ENCODE measurements around the gene NUP133. TPM values are rescaled to one million over a fixed set of nuclear protein-coding genes. Genes with fewer than 3 reads are reported as not detected.

The NUP133 gene
- total RNA-seq, 1 experiment from 2014 or later: 67.8 TPM

DNA sequence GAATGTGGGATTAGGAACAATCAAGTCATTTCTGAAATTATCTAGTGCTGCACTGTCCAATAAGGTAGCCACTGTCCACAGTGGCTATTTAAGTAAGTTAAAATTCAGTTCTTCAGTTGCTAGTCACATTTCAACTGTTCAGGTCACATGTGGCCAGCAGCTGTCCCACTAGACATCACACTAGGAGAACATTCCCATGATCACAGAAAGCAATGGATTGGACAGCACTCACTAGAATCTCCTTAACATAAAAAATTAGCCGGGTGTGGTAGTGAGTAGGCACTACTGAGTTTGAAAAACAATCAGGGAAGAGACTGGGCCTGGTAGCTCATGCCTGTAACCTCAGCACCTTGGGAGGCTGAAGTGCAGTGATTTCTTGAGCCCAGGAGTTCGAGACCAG lies 33.6 kb downstream of the NUP133 start (continued):
- TF ChIP-seq SP1 (CRISPR knock-in tag; conservative IDR thresholded peaks at IDR 0.05) (no peak), TEAD1 (CRISPR knock-in tag; IDR thresholded peaks at IDR 0.05) (no peak), GRHL2 (CRISPR knock-in tag; IDR thresholded peaks at IDR 0.05; ENCODE audit: insufficient replicate concordance, severe bottlenecking) (no peak), ZNF416 (CRISPR knock-in tag; IDR thresholded peaks at IDR 0.05) (no peak)
- TF ChIP-seq, protein P1, sequence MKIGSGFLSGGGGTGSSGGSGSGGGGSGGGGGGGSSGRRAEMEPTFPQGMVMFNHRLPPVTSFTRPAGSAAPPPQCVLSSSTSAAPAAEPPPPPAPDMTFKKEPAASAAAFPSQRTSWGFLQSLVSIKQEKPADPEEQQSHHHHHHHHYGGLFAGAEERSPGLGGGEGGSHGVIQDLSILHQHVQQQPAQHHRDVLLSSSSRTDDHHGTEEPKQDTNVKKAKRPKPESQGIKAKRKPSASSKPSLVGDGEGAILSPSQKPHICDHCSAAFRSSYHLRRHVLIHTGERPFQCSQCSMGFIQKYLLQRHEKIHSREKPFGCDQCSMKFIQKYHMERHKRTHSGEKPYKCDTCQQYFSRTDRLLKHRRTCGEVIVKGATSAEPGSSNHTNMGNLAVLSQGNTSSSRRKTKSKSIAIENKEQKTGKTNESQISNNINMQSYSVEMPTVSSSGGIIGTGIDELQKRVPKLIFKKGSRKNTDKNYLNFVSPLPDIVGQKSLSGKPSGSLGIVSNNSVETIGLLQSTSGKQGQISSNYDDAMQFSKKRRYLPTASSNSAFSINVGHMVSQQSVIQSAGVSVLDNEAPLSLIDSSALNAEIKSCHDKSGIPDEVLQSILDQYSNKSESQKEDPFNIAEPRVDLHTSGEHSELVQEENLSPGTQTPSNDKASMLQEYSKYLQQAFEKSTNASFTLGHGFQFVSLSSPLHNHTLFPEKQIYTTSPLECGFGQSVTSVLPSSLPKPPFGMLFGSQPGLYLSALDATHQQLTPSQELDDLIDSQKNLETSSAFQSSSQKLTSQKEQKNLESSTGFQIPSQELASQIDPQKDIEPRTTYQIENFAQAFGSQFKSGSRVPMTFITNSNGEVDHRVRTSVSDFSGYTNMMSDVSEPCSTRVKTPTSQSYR (CRISPR knock-in tag; IDR thresholded peaks at IDR 0.05): no peak

DNA sequence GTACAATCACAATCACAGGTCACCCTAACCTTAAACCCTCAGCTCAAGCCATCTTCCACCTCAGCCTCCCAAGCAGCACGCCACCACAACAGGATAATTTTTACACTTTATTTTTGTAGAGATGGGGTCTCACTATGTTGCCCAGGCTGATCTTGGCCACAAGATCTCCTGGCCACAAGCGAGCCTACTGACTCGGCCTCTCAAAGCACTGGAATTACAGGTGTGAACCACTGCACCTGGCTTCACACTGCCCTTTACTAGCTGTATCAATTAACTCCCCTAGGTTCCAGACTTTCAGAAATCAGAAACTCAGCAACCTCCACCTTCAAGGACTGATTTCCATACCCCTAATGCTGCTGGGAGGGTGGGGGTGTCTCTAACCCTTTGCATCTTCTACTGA lies 37.0 kb downstream of the NUP133 start:
- DNase-seq (ENCODE audit: low spot score): no peak
- ATAC-seq: no peak
- H3K4me1 Mint-ChIP-seq: no peaks in the 10 kb centered on the region
- H3K9me3 Mint-ChIP-seq: no peaks in the 10 kb centered on the region
- H3K36me3 Mint-ChIP-seq: peaks cover 53% of the 10 kb centered on the region
- no peaks in the 10 kb centered on the region for H3K27me3 Mint-ChIP-seq (ENCODE audit: low read depth)
- H3K27ac Mint-ChIP-seq: no peak overlapping the region
- POLR2A ChIA-PET: no interaction called here
- TF ChIP-seq ZNF219 (CRISPR knock-in tag; IDR thresholded peaks at IDR 0.05; ENCODE audit: borderline replicate concordance) (no peak), PRRX2 (CRISPR knock-in tag; IDR thresholded peaks at IDR 0.05) (no peak), ZNF396 (CRISPR knock-in tag; IDR thresholded peaks at IDR 0.05; ENCODE audit: borderline replicate concordance) (no peak), GABPB1 (CRISPR knock-in tag; IDR thresholded peaks at IDR 0.05) (no peak)
- TF ChIP-seq, protein P2, sequence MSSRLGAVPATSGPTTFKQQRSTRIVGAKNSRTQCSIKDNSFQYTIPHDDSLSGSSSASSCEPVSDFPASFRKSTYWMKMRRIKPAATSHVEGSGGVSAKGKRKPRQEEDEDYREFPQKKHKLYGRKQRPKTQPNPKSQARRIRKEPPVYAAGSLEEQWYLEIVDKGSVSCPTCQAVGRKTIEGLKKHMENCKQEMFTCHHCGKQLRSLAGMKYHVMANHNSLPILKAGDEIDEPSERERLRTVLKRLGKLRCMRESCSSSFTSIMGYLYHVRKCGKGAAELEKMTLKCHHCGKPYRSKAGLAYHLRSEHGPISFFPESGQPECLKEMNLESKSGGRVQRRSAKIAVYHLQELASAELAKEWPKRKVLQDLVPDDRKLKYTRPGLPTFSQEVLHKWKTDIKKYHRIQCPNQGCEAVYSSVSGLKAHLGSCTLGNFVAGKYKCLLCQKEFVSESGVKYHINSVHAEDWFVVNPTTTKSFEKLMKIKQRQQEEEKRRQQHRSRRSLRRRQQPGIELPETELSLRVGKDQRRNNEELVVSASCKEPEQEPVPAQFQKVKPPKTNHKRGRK (CRISPR knock-in tag; IDR thresholded peaks at IDR 0.05; ENCODE audit: borderline replicate concordance): no peak
- H3K4me3 Mint-ChIP-seq: no peak overlapping the region
- CTCF ChIA-PET: interaction anchor here (1.5 kb wide), 1 partner anchor 11 kb away, joined by 3 read pairs; no protein-coding TSS in a partner anchor

DNA sequence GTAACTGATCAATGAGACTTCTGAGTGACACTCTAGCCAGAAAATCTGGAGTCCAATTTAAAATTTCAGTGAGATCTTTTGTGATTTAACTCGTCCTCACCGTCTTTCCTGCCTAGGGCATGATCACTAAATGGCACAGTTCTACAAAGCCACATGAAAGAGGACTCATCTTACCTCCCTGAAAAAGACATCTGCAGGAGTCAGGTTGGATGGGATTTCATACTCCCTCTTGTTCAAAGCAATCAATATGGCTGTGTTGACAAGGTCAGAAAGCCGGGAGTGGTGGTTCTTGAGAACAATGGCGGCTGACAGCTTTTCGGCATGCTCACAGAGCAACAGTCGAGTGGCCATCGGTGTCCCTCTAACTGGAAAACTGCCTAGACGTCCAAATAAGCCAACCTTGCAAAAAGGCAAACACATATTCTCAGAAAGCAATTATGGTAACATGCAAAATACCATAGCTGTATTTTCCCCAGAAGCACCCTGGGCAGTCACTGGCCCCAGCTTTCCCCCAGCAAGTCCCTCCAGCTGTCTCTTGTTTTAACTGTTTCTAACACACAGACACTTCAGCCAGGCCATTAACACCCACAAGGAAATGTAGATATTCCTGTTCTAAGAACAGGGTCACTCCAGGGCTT lies 37.6 kb downstream of the NUP133 start:
- Mint-ChIP-seq H3K4me1 (no peaks in the 10 kb centered on the region), H3K27ac (no peak overlapping the region), H3K36me3 (peaks cover 52% of the 10 kb centered on the region), H3K4me3 (no peak overlapping the region), H3K9me3 (no peaks in the 10 kb centered on the region), H3K27me3 (ENCODE audit: low read depth) (no peaks in the 10 kb centered on the region)
- no peak for ATAC-seq
- no peak for DNase-seq (ENCODE audit: low spot score)
- TF ChIP-seq PRRX2 (CRISPR knock-in tag; IDR thresholded peaks at IDR 0.05) (no peak), ZNF671 (CRISPR knock-in tag; IDR thresholded peaks at IDR 0.05) (no peak), GTF2I (CRISPR knock-in tag; conservative IDR thresholded peaks at IDR 0.05) (no peak), SMAD4 (CRISPR knock-in tag; IDR thresholded peaks at IDR 0.05) (no peak), ELF4 (CRISPR knock-in tag; IDR thresholded peaks at IDR 0.05; ENCODE audit: low read depth) (no peak), ZNF423 (CRISPR knock-in tag; IDR thresholded peaks at IDR 0.05) (no peak), FOXK1 (CRISPR knock-in tag; IDR thresholded peaks at IDR 0.05) (no peak), TP53 (CRISPR knock-in tag; IDR thresholded peaks at IDR 0.05) (no peak), JUN (CRISPR knock-in tag; IDR thresholded peaks at IDR 0.05) (no peak), TEAD4 (CRISPR knock-in tag; IDR thresholded peaks at IDR 0.05) (no peak), RELA (CRISPR knock-in tag; IDR thresholded peaks at IDR 0.05; ENCODE audit: borderline replicate concordance) (no peak)
- TF ChIP-seq, protein P3, sequence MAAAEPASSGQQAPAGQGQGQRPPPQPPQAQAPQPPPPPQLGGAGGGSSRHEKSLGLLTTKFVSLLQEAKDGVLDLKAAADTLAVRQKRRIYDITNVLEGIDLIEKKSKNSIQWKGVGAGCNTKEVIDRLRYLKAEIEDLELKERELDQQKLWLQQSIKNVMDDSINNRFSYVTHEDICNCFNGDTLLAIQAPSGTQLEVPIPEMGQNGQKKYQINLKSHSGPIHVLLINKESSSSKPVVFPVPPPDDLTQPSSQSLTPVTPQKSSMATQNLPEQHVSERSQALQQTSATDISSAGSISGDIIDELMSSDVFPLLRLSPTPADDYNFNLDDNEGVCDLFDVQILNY (CRISPR knock-in tag; IDR thresholded peaks at IDR 0.05): no peak
- TF ChIP-seq, protein P4, sequence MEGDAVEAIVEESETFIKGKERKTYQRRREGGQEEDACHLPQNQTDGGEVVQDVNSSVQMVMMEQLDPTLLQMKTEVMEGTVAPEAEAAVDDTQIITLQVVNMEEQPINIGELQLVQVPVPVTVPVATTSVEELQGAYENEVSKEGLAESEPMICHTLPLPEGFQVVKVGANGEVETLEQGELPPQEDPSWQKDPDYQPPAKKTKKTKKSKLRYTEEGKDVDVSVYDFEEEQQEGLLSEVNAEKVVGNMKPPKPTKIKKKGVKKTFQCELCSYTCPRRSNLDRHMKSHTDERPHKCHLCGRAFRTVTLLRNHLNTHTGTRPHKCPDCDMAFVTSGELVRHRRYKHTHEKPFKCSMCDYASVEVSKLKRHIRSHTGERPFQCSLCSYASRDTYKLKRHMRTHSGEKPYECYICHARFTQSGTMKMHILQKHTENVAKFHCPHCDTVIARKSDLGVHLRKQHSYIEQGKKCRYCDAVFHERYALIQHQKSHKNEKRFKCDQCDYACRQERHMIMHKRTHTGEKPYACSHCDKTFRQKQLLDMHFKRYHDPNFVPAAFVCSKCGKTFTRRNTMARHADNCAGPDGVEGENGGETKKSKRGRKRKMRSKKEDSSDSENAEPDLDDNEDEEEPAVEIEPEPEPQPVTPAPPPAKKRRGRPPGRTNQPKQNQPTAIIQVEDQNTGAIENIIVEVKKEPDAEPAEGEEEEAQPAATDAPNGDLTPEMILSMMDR (IDR thresholded peaks at IDR 0.05): no peak
- TF ChIP-seq, protein P5, sequence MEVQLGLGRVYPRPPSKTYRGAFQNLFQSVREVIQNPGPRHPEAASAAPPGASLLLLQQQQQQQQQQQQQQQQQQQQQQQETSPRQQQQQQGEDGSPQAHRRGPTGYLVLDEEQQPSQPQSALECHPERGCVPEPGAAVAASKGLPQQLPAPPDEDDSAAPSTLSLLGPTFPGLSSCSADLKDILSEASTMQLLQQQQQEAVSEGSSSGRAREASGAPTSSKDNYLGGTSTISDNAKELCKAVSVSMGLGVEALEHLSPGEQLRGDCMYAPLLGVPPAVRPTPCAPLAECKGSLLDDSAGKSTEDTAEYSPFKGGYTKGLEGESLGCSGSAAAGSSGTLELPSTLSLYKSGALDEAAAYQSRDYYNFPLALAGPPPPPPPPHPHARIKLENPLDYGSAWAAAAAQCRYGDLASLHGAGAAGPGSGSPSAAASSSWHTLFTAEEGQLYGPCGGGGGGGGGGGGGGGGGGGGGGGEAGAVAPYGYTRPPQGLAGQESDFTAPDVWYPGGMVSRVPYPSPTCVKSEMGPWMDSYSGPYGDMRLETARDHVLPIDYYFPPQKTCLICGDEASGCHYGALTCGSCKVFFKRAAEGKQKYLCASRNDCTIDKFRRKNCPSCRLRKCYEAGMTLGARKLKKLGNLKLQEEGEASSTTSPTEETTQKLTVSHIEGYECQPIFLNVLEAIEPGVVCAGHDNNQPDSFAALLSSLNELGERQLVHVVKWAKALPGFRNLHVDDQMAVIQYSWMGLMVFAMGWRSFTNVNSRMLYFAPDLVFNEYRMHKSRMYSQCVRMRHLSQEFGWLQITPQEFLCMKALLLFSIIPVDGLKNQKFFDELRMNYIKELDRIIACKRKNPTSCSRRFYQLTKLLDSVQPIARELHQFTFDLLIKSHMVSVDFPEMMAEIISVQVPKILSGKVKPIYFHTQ (CRISPR knock-in tag; IDR thresholded peaks at IDR 0.05): no peak
- ChIA-PET POLR2A (no interaction called here), CTCF (interaction anchor here (1.5 kb wide), 1 partner anchor 12 kb away, joined by 3 read pairs; no protein-coding TSS in a partner anchor)
